Lower leg skin (tissue), 4 donors: Measurements from ENCODE around the gene PRDM15. TPM values are rescaled to one million over a fixed set of nuclear protein-coding genes. Genes with fewer than 3 reads are reported as not detected.

Experiments
- DNase-seq, 2 donors: peaks; one replicate each; pipeline ENCODE4 v3.0.0-alpha.2; 2019; ENCODE audit warnings: low spot score in 2 of 2
- H3K4me3 ChIP-seq: fragments of 200-600 bp; sonication (generic); 2 replicates; pipeline ENCODE4 v1.5.1; 2017; ENCODE audit warnings: mild to moderate bottlenecking, low read depth; ENCODE audit not compliant: poor library complexity, severe bottlenecking
- POLR2A ChIP-seq, 2 donors: fragments of 450-650 bp; IDR thresholded peaks; one replicate each; pipeline ENCODE4 v1.6.1; 2016 to 2017; ENCODE audit warnings: antibody characterized with exemption in 2 of 2, mild to moderate bottlenecking in 1 of 2, moderate library complexity in 1 of 2
- whole genome bisulfite sequencing, 2 donors: methylation state at CpG; one replicate each; pipeline ENCODE4 v1.1.5; 2018; 5-methylcytosine and 5-hydroxymethylcytosine counted together
- intact Hi-C: fragments of 100-400 bp; cut with DNase I; formaldehyde crosslinking; loops from one replicate; pipeline ENCODE4 v1.15.0; 2023; ENCODE audit warnings: low total_unique reads
- total RNA-seq, 4 donors: library from RNA; depleted of rRNA; stranded (reverse); fragments of >200 nt; gene quantifications; one replicate each; pipeline ENCODE4 v1.1.0, GENCODE V29; 2016
- TF ChIP-seq, protein P1 (sequence below), 3 donors: fragments of 450-650 bp; IDR thresholded peaks; one replicate each; pipeline ENCODE4 v1.5.1; 2016; ENCODE audit warnings: antibody characterized with exemption in 3 of 3, mild to moderate bottlenecking in 3 of 3, moderate library complexity in 2 of 3

Gene PRDM15
- total RNA-seq, 4 donors from 2014 or later: 4.7 to 26.9 (median 9.1) TPM

DNA sequence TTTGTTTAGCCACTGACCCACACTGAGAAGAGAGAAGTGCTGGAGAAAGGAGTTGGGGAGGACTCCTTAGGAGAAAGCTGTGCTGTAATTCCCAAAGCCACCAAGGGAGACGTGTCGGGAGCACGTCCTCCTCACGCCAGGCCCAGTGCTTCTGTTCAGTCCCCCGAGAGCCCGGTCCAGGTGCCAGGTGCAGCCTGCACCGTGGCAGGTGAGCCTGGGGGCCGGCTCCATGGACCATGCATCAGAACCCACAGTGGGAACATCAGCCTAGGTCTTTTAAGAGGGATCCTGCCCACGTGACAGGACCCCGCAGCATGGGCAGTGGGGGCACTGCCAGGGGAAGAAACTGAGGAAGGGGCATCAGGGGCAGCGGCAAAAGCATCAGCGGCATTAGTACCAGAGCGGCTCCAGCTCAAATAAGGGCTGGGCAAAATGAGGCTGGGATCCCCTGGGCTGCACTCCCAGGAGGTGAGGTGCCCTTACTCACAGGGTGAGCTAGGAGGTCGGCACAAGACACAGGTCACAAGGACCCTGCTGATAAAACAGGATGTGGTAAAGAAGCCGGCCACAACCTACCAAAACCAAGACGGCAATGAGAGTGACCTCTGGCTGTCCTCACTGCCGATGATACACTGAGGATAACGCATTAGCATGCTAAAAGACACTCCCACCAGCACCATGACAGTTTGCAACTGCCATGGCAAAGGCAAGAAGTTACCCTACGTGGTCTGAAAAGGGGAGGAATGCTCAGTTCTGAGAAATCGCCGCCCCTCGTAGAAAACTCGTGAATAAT is 24.6 kb upstream of the PRDM15 start:
- WGBS, 2 donors: 84 to 85% methylated on average over 23 of the region's 23 CpGs
- no peak for DNase-seq

DNA sequence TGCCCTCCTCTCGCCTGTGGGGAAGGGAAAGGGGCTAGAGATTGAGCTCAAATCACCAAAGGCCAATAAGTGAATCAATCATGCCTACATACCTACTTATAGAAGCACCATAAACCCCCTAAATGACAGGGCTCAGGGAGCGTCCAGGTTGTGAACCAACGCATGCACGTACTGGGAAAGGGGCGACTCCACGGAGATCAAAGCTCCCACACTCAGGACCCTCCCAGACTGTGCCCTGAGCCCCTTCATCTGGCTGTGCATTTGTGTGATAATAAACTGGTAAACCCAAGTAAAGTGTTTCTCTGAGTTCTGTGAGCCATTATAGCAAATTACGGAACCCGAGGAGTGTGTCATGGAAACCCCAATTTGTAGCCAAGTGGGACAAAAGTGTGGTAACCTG is 23.8 kb upstream of the PRDM15 start:
- no peak for DNase-seq
- WGBS, 2 donors: 94 to 98% methylated on average over 8 of the region's 8 CpGs
- intact Hi-C loops: no loop called here
- TF ChIP-seq POLR2A (IDR thresholded peaks at IDR 0.05): no peak
- TF ChIP-seq, protein P1, sequence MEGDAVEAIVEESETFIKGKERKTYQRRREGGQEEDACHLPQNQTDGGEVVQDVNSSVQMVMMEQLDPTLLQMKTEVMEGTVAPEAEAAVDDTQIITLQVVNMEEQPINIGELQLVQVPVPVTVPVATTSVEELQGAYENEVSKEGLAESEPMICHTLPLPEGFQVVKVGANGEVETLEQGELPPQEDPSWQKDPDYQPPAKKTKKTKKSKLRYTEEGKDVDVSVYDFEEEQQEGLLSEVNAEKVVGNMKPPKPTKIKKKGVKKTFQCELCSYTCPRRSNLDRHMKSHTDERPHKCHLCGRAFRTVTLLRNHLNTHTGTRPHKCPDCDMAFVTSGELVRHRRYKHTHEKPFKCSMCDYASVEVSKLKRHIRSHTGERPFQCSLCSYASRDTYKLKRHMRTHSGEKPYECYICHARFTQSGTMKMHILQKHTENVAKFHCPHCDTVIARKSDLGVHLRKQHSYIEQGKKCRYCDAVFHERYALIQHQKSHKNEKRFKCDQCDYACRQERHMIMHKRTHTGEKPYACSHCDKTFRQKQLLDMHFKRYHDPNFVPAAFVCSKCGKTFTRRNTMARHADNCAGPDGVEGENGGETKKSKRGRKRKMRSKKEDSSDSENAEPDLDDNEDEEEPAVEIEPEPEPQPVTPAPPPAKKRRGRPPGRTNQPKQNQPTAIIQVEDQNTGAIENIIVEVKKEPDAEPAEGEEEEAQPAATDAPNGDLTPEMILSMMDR (IDR thresholded peaks at IDR 0.05): no peak
- H3K4me3 ChIP-seq: no peak overlapping the region

More for the DNA sequence above, 24.6 kb upstream of the PRDM15 start:
- intact Hi-C loops: no loop called here
- TF ChIP-seq POLR2A (IDR thresholded peaks at IDR 0.05): no peak
- TF ChIP-seq, protein P1 (IDR thresholded peaks at IDR 0.05): no peak
- no peak overlapping the region for H3K4me3 ChIP-seq

DNA sequence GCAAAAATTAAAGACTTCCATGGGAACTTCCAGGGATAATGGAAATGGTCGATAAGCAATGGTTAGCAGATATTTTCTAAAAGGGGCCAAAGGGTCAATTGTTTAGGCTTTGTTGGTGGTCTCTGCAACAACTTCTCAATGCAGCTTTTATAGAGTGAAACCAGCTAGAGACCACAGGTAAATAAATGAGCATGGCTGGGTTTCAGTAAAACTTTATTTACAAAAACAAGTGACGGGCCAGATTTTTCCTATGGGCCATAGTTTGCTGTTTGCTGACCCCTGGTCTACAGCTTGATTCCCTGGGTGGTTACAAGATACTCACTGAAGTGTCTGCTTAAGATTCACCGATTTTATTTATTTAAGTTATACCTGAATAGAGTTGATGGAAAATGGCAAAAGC is 22.6 kb upstream of the PRDM15 start:
- DNase-seq: no peak
- intact Hi-C loops: no loop called here
- TF ChIP-seq, protein P1 (IDR thresholded peaks at IDR 0.05): no peak
- TF ChIP-seq POLR2A (IDR thresholded peaks at IDR 0.05): no peak
- 94% methylated on average over 3 of the region's 3 CpGs for WGBS, 2 donors
- H3K4me3 ChIP-seq: no peak overlapping the region

DNA sequence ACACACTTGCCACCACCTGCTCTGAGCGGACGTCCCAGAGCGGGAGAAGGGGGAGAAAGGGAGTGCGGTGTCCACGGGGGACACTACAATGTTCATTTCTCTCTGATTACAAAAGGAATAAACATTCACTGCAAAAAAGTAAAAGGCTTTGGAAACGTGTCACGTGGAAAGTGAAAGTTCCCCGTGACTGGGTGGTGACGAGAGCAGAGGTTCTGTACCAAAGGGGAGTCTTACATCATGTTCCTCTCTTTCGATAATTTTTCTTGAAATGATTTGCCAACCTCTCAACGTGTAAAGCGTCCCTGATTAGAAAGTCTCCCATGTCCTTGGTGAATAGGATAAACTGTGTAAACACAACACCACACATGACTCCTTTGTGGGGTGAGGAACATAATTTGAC is 22.0 kb upstream of the PRDM15 start:
- H3K4me3 ChIP-seq: no peak overlapping the region
- TF ChIP-seq, protein P1 (IDR thresholded peaks at IDR 0.05): no peak
- TF ChIP-seq POLR2A (IDR thresholded peaks at IDR 0.05): no peak
- 88 to 92% methylated on average over 12 of the region's 12 CpGs for WGBS, 2 donors
- no peak for DNase-seq
- intact Hi-C loops: no loop called here

DNA sequence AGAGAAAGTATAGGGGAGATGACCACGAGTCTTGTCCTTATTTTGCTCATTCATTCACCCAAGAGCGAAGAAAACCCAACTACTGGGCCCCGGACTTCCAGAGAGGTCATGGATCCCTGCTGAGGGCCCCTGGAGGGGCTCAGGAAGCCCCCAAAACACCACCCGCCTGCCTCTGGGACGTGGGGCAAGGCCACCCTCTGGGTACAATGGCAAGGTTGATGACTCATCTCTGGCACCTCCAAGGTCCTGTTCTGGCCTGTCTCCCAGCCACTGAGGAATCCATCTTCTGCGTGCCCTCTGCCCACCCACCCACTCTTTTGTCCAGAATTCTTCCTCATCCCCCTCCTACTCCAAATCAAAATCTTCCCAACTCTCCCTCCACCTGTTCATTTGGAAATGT is 21.3 kb upstream of the PRDM15 start:
- no peak for TF ChIP-seq POLR2A (IDR thresholded peaks at IDR 0.05)
- TF ChIP-seq, protein P1 (IDR thresholded peaks at IDR 0.05): no peak
- WGBS, 2 donors: 80 to 85% methylated on average over 6 of the region's 6 CpGs

More for the DNA sequence above, 21.3 kb upstream of the PRDM15 start:
- intact Hi-C loops: no loop called here
- no peak for DNase-seq
- H3K4me3 ChIP-seq: no peak overlapping the region
